Measurements from ENCODE around the gene LRMDA. TPM values are rescaled to one million over a fixed set of nuclear protein-coding genes. Genes with fewer than 3 reads are reported as not detected.

The LRMDA gene
- total RNA-seq, 1 donor from 2014 or later = 4.5 TPM

DNA sequence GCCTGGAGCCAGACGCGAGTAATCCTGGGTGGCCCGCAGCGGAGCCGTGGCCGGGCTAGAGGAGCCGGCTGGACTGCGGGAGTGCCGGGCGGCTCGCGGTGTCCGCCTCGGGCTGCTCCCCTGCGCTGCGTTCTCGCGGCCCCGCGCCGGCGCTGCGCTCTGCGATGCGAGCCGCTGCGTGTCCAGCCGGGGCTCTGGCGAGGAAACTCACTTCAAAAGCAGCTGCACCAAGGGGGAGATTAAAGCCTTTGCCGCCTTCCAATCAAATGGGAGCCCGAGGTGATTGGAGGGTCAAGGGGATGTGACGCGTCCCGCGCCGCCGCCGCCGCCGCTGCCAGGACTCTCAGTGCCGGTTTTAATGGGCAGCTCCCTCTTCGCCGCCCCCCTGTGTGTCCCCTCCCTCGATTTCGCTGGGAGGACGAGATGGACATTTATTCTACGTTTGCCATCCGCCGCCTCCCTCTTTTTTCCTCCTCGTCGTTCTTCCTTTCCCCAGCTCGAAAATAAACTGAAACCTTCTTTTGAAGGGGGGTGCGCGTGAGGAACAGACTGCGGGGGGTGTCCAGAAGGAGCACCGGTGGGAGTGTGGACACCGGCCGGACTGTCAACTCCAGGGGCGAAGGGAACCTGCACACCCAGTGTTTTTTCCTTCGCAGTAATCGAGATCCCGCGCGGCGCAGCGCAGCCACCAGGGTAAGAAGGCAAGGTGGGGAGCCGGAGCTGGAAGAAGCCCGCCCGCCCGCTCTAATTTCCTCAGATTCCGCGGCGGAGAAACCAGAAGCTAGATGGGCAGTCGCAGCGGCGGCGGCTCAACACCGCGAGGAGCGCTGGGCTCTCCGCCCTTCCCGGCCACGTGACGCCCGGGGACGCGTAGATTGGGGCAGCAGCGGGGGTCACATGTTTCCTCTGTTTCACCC lies 29.6 kb upstream of the LRMDA start, which contains the start of gene ZNF503:
ZNF503 (minus strand) TSS at position 196 of the 917 bp plus-strand sequence. CDS start 345 bp downstream, outside the sequence.
- FAIRE-seq = no peak

DNA sequence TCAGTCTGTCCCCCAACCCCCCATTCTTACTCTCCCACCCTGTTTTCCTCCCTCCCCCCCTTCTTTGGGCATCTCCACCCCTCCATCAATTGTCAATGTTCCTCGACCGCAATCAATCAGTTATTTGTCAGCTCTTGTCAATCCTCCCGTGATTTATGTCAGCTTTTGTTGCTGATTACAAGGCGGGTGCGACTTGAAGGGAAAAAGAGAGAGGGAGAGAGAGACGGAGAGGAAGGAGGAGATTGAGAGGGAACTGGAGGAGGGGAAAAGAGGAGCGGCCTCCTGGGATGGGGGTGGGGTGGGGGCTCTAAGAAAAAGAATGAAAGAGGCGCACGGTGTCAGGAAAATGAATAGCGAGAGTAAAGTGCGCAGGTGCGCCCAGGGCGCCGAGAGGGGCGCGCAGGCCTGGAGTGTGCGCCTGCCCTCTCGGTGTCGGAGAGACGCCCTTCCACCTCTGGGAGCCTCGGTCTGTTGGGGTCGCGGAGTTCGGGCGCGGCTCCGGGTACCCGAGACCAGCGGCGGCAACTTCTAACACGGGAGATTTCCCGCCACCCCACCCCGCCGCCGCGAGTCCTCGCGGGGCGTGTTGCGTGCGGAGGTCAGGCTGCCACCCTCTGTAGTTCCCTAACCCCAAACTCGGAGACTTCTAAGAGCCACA lies 28.8 kb upstream of the LRMDA start:
- peak in 1 of 2 donors; percentile 54 for DNase-seq (ENCODE audit: low spot score in 2 of 2)
- FAIRE-seq = no peak

More for the DNA sequence above, 29.6 kb upstream of the LRMDA start, which contains the start of gene ZNF503:
- DNase-seq (ENCODE audit: low spot score in 2 of 2) = peak; percentile 93 to 95

DNA sequence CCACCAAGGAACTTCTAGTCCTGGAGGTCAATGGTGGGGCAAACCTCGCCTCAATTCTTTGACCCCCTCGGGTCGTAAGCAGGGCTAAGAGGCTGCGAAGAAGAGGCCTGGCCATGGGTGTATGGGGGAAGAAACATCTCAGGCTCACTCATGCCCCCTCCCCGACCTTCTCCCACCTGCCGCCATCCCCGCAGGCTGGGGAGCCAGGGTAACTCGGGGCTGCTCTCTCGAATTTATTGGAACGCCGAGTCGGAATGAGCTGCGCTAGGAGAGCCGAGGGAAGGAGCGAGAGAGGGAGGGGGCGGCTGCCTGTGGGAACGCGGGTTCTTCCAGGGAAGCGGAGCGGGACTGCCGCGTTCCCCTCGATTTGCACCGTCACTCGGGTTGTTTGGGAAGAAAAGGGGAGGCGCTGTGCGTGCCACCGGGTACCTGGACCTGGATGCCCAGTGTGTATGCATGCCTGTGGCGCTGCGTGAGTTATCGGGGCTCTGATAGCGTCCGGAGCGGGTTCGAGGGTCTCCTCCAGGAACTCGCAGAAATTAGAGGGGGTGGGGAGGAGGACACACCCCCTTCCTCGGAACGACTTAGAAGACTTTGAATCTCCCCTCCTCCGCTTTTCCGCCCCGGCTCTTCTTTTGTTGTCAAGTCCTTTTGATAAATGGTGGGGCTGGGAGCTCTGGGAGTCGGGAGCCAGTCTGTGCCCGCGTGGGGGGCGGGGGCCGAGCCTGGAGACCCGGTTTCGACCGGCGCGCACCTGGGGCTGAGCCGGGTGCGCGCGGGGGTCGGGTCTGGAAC lies 28.1 kb upstream of the LRMDA start:
- DNase-seq (ENCODE audit: low spot score in 2 of 2) (peak in 1 of 2 donors; percentile 56), FAIRE-seq (no peak)

DNA sequence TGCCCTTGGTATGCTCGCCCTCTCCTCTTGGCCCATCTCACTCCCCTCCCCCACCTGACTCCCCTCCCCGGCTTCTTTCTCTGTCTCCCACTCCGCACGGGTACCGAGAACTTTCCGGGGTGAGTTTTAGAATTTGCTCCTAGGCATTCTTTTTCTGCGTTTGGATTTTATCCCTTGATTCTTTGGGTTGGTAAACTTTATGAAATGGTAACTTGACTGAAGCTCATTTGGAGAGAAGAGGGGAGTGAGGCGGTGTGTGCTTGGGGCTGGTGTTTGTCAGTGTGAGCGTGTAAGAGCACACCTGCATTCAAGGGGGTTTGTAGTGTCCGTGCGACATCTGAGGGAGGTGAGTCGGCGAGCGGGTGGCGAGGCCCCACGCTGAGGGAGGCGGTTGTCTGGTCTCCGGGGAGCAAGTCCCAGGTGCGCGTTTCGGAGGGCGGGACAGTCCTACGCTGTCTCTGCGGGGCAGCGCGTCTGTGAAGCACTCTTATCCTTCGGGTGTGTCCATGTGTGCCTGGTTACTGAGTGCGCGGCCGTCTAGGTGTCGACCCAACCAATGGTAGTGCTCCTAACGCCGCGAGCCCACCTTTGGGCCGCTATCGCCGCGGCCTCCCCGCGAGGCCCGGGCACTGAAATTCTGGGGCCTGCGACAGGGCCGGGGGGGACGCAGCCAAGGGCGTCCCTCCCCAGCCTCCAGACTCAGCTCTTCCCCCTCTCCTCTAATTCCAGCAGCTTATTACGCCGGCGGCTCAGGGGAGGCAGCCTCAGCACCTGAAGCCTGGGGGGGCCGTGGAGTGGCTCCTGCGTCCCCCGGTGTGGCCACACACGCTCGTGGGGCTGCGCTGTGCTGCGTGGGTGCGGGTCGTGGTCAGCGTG lies 27.2 kb upstream of the LRMDA start:
- FAIRE-seq (no peak), DNase-seq (ENCODE audit: low spot score in 2 of 2) (peak in 1 of 2 donors; percentile 43)

DNA sequence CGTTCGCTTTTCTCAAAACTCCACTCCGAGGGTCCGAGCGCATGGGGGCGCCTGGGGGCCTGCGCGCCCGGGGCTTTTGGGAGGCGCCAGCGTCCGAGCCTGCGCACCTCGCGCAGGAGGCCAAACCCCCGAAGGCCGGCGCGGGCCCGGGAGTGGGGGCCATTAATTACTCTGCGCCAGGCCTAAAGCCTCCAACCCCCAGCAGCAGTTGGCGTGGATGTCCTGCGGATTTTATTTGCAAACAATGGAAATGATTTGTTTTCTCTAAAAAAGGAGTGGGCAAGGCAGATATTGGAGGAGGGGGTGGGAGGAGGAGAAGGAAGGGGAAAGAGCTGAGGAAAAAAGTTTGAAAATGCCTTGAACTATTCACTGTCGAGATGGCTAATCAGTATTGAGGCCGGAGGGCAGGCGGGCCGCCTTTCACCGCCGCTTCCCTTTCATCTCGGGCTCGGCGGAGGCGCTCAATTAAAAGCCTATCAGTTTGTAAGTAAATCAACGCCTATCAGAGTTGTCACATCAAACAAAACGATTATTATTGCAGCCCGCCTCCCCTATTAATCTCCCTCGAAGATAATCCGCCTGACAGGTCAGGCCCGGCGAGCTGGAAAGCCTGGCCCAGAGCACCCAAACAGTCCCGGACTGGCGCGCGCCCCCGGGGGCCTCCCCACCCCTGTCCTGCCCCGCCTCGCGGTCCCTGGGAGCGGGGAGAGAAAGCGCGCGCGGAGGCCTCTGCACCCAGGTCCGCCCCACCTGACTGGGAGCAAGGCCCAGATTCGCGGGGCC lies 26.4 kb upstream of the LRMDA start:
- no peak for FAIRE-seq
- no peak for DNase-seq (ENCODE audit: low spot score in 2 of 2)

DNA sequence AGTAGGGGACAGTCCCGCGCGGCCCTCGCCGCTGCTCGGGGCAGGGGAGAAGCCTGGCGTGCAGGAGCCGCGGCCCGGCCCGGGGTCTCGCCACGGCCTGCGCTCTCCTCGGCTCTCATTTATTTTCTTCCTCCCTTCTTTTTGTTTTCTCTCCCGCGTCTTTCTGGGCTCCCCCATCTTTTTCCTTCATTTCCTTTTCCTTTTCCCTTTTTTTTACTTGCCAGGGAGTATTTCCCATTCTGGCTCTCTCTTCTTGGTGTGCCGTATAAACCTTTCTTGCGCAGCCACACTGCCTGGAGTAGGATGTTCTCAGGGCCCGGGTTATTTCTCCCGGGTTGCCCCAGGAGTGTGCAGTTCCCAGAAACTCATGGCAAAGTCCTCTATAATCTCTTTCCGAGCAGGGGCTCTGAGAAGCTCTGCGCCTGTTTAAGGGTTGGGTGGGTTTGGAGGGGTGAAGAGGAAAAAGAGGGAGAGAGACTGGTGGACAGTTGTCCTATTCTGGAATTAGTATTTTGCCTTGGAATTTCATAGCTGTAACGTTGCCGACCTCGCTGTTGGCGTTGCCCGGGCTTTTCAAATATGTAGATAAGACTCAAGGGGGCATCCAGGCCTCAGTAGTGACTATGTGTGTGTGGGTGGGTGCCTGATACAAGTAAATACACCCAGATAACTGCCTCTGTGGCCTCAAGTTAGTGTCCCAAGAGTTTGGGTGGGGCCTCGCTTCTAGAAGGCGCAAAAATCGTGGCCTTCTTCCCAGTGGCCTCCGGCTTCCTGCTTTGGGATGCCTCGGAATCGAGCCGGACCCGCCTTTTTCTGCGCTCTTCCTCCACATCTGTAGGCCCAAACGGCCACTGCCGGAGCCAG lies 25.6 kb upstream of the LRMDA start:
- no peak for FAIRE-seq
- no peak for DNase-seq (ENCODE audit: low spot score in 2 of 2)

GRCh38 chr10:75406462-75407223 lies 24.8 kb upstream of the LRMDA start:
- no peak for DNase-seq (ENCODE audit: low spot score in 2 of 2)
- no peak for FAIRE-seq

- FAIRE-seq = no peak
- no peak for DNase-seq (ENCODE audit: low spot score in 2 of 2)
Measured at GRCh38 chr10:75407224-75407712, 24.2 kb upstream of the LRMDA start.

DNA sequence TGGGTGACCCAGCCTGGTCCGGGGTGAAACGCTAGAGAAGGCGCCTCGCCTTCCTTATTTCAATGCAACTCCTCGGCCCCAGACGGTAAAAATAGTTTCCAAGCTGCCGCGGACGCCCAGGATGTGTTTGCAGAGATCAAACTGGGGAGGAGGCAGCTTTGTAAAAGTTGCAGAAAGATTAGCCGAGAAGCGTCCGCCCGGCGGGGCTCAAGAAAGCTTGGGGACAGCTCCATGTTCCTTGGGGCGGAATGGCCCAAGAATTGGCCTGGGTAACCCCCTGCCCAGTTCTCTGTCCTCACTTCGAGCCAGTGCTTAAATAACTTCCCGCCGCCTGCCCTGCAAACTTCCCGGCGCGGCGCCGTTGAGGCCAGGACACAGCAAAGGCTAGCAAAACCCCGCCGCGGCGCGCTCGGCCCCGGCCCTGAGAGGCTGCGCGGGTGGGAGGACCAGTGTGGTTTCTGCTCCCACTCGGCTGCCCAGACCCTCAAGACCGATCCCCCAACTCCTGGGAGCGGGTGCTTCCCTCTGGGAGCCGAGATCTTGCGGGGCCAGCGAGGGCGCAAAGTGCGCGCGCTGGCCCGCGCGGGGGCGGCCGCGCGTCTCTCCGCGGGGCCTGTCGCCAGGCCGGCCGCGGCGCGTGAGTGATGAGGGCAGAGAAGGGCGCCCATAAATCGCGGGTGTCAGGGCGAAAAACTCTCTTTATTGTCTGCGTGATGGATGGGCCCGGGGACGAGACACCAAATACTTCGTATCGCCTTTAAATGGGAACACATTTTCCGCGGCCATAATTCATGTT lies 23.5 kb upstream of the LRMDA start:
- DNase-seq (ENCODE audit: low spot score in 2 of 2) = peak in 1 of 2 donors; percentile 50
- FAIRE-seq = no peak

DNA sequence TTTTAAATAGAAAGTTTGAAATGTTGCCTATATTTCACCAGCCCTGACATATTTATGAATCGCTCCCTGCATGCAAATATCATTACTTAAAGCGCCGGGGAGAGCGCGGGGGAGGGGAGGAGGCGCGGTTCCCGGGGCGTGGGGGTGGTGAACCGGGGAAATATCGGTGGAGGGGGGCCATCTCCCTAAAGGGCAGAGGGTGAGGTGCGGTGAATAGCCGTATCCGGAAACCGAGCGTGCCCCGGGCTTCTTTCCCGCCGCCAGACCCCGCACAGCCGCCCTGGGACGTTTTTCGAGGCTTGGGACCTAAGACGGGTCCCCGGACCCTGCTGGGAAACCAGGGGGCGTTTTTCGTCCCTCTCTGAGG lies 22.9 kb upstream of the LRMDA start:
- no peak for FAIRE-seq
- DNase-seq (ENCODE audit: low spot score in 2 of 2) = no peak

DNA sequence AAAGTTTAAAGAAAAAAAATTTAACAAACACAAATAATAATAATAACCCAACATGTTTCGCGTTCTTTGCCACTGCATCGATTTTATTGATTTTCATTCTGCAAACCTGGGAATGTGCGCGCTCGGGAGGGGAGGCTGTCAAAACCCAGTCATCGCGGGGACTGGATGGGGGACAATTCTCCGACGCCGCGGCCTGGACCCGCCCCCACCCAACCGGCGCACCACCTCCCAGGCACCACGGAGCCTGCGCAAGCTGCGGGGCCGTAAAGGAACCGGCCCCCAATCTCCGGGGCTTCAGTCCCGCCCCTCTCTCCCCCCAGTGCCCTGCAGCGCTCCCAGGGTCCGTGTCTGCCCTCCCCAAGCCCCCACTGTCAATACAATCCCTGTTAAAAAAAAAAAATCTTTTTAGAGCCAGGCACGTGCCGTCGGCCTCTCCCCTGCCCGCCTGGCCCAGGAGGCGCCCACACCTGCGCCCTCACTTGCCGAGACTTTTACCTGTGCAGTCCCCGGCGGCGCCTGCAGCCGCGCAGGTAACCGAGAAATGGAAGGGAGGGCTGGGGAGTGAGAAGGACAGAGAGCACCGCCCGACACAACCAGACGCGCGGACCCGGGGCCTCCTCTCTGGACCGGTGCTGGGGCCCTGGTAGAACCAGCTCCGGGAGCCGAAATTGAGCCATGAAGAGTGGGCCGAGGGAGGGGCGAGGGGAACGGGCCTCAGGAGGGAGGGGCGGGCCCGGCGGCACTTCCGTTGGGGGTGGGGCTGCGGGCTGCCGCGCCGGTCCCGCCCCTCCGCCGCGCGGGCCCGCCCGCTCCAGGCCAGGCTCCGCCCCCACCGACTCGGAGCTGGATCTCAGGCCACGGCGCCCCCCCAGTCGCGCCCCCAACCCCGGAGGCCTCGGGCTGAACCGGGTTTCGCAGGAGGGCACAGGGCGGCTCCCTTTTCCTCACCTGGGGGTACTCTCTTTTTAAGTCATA lies 22.2 kb upstream of the LRMDA start:
- no peak for FAIRE-seq
- peak; percentile 79 to 85 for DNase-seq (ENCODE audit: low spot score in 2 of 2)

DNA sequence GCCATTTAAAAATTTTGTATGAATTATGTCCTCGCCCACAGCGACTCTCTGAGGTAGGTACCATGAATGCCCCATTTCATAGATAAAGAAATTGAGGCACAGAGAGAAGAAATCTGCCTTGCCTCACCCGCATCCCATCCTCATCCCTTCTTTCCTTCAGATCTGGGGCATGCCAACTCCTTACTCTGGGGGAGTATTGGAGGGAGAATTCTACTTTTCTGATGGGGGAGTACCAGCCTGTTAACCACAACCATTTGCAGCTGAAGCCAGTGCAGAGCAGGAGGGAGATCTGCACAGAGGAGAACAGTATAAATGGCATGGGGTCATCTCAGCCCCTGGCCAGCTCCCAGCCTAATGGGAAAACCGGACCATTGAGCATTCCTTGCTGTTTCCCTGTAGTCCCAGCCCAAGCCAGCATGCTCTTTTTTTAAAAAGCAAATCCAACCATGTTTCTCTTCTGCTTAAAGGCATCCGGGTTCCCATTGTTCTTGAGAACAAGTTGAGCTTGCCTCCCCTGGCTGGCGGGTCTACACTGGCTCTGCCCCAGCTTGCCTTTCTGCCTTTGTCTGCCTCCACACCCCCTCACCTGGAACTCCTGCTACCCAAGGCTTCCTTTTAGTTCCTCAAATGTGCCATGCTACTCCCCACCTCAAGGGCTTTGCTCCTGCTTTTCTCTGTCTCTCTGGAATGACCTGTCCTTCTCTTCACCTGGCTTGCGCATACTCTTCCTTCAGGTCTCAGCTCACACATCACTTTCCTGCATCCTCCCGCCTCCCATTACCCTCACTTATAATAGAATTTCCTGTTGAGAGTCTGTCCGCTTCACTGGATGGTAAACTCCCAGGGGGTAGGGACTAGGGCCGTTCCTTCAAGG lies 21.1 kb upstream of the LRMDA start:
- FAIRE-seq = no peak

GRCh38 chr10:75414527-75414926 lies 16.9 kb upstream of the LRMDA start:
- DNase-seq (ENCODE audit: low spot score in 2 of 2) (no peak), FAIRE-seq (no peak)

More for the DNA sequence above, 21.1 kb upstream of the LRMDA start:
- DNase-seq (ENCODE audit: low spot score in 2 of 2) = no peak

DNA sequence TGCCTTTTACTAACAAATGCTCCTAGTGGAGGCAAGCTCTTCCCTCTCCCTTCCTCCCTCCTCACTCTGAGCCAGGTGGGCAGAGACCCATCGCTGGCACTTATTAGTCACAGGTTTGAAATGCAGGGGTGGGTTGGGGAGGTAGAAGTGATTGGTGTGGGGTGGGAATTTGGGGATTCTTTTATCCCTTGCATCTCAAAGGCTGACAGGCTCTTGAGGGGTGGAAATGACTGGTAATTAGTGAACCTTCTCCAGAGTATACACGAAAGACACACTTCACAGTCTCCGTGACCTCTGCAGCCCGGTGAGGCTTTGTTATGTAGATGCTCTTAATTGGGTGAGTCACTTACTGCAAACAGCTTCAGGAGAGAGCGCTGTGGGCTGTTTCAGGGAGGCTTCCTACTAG lies 13.9 kb upstream of the LRMDA start:
- DNase-seq (ENCODE audit: low spot score in 2 of 2) (no peak), FAIRE-seq (no peak)
